Nucleus accumbens (tissue), 56 donors: Measurements from ENCODE around the gene CD72.
A peak's percentile ranks its signal among the peaks of the same experiment; 100 is the strongest.
"Not testable (repeated sequence)": the region's sequence is repeated elsewhere in the genome, so short reads cannot be mapped to it uniquely, and the experiment has no call there.

Experiments used
- DNase-seq, 56 donors: peaks; one replicate each; lab custom pipeline; 2025; lab: John Stamatoyannopoulos, UW

Gene CD72

DNA sequence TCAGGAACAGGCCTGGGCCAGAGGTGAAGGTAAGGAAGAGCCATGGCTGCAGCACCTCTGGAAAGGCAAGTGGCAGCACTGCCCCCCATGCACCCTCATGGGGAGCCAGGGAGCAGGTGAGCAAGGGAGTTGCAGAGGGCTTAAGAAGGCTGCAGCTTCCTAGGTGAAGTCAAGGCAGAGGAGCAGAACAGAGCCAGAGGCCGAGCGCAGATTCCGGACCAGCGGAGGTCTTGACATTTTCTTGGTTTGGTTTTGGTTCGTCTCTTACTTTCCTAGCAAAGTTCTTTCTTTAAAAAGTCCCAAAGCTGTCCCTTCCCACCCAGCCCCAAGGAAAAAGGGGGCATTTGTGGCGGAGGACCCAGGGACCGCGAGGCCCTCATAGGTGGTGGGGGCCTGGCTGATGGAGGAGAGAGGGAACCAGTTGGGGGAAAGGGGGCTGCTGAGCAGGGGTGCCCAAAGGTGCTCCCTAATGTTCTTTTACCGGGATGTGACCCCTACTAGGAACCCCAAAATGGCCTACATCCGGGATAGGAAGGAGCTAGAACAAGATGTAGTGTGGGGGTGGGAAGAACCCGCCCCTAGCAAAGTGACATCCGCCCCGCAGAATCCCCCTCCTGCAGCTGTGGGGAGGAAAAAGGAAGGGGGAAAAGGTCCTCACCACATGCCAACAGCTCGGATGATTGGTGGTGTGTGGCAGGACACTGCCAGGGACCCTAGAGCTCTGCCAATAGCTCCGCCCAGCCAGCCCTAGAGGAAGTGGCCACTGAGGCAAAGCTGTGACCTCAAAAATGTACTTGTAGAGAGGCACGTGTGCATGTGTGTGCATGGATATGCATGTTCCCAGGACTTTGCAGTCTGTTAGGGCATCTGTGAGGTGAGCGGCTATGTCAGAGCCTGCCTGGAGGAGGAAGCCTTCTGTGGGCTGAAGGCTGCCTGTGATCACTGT lies 914 bp upstream of the CD72 start:
- no peak for DNase-seq

DNA sequence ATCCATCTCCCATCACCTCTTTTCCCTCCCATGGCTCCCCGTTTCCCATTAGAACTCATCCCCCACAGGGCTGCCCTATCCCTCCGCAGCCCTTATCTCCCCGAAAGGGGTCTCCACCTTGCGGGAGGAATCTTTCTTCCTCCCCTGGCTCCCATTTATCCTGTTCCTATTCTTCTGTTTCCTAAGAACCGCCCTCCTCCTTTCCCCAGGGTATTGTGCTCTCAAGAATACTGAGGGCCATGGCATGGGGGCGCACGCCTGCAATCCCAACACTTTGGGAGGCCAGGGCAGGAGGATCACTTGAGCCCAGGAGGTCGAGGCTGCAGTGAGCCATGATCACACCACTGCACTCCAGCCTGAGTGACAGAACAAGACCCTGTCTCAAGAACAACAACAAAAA lies 665 bp downstream of the CD72 start:
- no peak for DNase-seq

DNA sequence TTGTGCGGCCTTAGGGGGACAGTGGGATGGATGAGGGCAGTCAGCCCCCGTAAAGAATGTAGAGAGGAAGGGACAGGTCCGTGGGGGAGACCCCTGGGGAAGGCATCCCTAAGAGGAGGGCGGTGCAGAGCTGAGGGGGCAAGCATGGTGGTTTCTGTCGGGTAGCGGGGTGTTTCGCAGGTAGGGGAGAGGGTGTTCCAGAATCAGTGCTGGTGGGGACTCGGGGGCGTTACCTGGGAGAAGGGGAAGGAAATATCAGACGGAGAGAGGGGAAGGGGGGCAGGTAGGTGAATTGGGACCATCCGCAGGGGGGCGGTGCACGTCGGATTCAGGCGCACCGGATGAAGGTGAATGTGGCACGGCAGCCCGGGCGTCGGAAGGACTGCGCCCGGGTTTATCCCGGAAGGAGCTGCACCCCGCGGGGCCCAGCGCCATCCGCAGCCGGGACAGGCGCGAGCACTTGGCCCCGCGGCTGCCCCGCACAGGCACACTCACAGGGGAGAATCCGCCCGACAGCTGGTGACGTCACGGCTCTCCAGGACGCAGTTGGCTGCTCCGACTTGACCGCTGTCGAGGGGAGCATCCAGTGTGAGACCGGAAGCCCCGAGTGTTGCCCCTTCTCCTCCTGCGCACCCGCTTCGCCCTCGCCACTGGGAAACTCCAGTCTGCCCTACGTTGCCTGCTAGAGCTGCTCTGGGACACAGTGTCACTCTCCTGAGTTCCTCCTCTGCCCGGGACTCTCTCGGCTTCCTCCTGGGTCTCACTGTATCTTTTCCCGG lies 1.3 kb downstream of the CD72 start:
- DNase-seq, result peak in 16 of 56 donors; percentile 6 to 57 (median 20)

DNA sequence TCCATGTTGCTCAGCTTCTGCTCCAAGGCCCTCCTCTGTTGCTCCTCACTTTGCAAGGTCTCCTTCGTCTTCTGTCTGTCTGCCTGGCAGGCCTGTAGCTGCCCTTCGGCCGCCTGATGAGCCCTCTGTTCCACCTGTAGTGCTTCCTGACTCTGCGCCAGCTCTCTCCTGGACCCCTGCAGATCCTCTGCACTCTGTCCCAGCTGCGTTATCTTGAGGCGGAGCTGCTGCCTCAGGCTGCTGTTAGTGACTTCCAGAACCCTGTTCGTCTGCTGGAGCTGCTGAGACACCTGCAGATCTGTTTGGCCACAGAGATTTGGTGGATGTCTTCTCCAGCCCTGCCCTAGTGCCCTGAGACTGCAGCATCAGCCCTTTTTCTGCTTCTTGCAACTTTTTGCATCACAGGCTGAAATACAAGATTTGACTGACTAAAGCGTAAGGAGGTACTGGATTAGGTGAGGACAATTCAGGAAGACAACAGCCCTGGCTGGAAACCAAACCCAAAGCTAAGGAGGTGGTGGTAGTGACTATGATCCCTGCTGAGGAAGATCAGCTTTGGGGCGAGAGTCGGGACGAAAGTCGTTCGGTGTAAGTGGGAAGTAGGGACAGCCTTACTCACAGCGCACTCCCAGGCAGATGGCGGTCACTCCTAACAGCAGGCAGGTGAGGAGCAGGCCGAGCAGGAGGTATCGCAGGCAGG lies 2.1 kb downstream of the CD72 start:
- no peak for DNase-seq

DNA sequence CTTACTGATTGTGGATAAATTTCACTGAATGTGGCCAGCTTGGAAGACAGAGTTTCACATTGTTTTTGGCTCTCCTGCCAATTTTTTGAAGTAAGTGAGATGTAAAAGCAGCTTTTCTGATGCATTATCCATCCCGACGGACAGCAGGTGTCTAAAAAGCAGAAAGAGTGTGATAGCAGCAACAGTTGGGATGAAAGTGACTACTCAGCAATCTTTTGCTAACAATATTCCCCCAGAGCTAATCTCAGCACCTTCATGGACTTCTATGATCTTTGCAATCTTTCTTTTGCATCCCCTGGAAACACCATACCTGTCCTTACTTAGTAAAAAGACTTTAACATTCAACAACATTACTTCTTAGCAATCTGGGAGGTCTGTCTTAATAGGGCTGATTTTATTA lies 5.4 kb downstream of the CD72 start:
- DNase-seq, result no peak

DNA sequence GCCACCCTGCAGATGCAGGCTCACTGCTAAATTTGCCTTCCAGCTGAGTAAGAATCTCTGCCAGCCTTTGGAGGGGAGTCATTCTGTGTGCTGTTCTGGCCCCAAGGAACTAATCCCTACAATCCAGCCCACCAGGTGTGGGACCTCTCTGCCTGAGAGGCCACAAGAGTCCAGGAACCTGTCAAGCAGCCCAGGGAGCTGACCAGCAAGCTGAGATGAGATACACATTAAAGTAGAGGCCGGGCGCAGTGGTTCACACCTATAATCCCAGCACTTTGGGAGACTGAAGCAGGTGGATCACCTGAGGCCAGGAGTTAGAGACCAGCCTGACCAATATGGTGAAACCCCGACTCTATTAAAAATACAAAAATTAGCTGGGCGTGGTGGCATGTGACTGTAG lies 6.1 kb downstream of the CD72 start:
- not testable (repeated sequence) for DNase-seq

DNA sequence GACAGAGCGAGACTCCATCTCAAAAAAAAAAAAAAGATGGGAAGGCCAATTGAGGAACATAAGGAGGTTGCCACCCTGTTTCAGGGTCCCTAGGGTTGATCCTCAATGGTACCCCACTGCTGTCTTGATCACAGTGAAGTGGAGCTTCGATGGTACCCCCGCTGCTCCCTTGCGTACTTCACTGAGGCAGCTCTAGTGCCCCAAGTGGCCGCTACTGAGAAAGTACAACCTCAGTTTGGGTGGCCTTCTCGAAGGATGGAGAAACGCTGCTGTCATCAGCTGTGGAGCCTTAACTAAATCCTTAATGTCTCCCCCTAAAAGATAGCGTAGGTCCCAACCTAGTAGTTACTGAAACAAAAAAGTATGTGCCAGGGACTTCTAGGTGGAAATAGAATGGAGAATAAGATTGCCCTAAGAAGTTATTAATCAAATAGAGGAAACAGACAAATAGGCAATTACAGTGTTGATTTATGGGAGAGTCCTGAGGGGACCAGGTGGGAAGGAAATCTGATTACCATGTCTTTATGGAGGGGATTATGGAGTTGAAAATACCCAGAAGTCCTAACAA lies 6.9 kb downstream of the CD72 start:
- DNase-seq, result peak in 27 of 56 donors; percentile 8 to 69 (median 24)

DNA sequence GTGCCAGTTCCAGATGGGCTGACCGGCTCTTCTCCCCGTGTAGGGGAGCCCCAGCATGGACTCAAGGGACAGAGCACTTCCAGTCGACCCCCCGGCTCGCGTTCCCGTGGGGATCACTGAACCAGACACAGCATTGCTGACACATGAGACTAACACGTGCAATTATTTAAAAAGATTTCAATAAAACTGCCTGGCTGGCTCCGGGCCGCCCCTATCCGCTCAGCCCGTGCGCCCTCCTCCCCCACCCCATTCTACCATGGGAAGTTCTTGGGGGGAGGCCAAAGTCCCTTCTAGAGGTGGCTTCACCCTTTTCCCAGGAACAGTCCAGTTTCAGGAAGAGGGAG lies 8.4 kb downstream of the CD72 start:
- no peak for DNase-seq

DNA sequence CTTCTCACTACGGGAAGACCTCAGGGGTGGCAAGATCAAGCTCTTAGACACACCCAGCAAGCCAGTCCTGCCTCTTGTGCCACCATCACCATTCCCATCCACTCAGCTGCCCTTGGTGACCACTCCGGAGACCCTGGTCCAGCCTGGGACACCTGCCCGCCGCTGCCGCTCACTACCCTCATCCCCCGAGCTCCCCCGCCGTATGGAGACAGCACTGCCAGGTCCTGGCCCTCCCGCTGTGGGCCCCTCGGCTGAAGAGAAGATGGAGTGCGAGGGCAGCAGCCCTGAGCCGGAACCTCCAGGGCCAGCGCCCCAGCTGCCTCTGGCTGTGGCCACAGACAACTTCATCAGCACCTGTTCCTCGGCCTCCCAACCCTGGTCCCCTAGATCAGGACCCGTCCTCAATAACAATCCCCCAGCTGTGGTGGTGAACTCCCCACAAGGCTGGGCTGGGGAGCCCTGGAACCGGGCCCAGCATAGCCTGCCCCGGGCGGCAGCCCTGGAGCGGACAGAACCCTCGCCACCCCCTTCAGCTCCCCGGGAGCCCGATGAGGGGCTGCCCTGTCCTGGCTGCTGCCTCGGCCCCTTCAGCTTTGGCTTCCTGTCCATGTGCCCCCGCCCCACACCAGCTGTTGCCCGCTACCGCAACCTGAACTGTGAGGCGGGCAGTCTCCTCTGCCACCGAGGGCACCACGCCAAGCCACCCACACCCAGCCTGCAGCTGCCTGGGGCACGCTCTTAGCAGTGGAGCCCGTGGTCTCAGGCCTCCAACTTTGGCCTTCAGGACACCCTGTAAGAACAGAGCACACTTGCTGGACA lies 9.0 kb downstream of the CD72 start:
- DNase-seq, result no peak

DNA sequence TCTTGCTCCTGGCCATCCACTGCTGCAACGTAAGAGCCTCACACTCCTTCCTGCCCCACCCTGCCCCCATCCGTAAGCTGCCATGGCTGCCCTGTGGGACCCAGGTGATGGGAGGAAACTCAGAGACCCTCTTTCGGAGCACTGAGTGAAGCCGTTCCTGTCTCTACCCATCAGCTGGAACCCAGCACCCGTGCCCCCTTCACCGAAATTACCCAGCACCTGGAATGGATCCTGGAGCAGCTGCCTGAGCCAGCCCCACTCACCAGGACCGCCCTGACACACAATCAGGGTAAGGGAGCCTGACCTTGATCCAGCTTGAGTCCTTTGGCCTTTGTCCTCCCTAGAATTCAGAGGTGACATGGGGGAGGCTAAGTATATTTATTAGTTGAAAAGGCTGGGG lies 10.0 kb downstream of the CD72 start:
- no peak for DNase-seq

DNA sequence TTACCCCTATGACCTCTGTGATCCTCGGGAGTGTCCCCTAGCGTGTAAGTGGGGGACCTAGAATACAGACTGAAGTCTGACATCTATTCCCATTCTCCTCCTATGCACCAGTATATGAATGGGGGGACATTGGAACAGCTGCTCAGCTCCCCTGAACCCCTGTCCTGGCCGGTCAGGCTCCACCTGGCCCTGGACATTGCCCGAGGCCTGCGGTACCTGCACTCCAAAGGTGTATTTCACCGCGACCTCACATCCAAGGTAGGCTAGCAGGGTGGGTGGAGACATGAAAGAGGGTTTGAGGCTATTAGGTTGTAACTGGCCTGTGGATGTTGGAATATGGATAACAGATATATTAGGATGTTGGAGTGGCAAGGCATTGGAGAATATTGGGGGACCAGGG lies 11.5 kb downstream of the CD72 start:
- DNase-seq, result no peak

DNA sequence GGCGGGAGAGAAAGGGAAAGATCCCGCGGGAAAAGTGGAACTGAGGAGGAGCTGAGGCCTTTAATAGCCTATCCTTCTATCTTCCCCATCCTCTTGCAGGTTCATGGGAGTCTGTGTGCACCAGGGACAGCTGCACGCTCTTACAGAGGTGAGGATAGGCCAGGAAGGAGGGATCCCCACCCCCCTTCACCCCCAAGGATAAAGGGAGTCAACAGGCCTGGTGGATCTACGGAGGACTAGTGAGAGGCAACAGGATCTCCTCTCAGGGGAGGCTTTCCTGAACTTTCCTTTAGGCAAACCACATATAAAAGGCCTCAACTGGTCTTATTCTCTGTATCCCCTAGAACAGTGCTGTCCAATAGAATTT lies 12.1 kb downstream of the CD72 start:
- no peak for DNase-seq

DNA sequence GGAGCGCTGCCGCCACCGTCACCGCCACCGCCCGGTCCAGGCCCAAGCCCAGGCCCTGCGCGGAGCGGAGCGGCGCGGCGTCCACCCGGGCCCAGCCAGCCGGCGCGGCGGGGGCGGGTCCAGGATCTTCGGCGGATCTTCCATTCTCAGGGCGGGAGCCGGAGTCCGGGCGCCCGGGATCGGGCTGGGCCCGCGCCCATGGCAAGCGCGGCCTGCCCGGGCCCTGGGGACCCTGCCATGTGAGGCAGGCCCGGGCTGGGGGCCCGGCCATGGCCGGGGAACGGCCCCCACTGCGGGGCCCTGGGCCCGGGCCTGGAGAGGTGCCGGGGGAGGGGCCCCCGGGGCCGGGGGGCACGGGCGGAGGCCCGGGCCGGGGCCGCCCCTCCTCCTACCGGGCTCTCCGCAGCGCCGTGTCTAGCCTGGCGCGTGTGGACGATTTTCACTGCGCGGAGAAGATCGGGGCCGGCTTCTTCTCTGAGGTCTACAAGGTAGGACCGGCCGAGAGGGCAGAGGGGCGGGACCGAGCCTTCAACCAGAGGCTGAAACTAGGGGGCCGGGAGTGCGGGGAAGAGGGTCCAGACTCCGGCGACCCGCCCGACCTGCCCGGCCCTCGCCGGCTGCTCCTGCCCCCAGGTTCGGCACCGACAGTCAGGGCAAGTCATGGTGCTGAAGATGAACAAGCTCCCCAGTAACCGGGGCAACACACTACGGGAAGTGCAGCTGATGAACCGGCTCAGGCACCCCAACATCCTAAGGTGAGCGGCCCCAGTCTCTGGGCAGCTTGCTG lies 12.7 kb downstream of the CD72 start:
- peak in 18 of 56 donors; percentile 10 to 74 (median 45) for DNase-seq

DNA sequence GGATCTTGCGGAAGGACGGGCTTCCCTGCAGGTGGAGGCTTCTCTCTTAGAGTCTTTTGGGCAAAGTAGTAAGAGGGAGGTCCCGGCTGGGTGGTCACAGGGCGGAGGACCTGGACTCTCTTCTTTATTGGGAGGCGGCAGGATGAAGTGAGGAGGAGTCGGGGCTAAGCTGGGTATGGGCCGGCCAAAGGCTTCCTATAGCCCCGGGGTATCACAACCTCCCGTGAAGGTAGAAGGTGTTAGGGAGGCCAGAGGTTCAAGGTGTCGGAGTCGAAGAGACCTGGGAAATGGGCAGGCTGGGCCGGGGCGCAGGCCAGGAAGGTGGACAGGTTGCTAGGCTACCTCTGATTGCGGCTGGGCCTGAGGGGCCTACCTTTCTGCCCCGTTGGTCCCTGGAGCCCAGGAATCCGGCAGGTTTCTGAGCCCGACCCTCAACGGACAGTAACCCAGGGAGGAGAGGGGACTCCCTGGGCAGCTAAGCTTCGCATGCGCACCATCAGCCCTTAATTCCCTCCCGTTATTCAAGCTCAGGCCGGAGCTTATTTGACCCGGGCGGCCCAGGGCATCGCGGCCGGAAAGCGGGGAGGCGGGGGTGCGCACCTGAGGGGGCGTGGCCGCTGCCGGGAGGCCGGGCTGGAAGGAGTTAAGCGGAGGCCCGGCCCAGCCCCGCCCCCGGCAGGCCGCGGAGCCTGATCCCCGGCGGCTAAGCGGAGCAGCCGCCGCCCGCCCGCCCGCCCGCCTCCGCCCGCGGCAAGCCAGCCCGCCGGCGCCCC lies 13.4 kb downstream of the CD72 start, which contains the start of gene TESK1:
Gene TESK1 (plus strand): TSS at position 685 of the 773 bp plus-strand sequence. CDS start 358 bp downstream, outside the sequence.
- peak in 43 of 56 donors; percentile 24 to 85 (median 57) for DNase-seq

DNA sequence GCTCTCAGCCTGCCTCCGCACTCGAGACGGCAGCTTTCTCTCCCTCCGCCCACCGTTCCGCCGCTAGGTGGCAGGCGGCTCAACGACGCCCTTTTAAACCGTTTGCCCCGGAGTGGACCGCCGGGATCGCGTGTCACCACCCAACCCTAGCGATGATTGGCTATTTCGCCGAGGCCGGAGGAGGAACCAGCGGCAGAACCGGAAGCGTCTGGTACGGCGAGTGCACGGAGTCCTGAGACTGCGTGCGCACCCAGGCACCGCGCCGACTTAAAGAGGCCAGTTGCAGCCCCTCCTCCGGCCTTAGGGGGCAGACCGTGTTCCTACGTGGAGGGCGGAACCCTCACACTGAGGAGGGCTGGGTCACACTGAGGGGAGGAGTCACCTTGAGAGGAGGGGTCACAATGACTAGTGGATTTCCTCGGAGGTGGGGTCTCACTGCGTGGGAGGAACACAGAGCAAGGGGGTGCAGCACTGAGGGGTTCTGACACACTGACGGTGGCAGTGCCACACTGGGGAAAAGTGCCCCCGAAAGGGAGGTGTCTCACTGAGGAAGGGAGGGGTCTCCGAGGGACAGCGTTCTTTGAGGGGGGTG lies 14.1 kb downstream of the CD72 start:
- peak; percentile 88 to 100 (median 98) for DNase-seq

DNA sequence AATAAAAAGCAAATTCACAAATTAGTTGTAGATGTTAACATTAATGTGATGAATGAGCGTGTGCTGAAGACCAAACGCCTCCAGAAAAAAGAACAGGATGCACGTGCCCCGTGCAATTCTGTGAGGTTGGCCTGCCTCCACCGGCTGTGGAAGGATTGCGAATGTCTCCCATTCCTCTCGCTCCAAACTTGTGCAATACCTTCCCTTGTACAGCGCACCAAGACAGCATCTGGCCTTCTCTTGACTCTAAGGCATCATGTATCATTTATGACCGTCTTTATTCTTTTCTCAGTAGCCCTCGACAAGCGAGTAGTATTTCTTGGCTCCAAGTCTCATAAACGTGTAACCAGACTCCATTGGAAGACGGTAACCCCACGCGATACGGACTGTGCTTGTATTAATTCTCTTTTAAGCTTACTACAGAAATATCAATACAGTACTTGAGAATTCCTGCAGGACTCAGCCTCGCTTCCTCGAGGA lies 14.7 kb downstream of the CD72 start:
- DNase-seq, result peak in 18 of 56 donors; percentile 15 to 69 (median 48)
